GM19328 (cell line): ENCODE results near the gene FEM1B.

Experiments used
- ATAC-seq: cut with Tn5 transposase; IDR thresholded peaks from one replicate; pipeline ENCODE4 v1.9.1; 2021; ENCODE audit warnings: mild to moderate bottlenecking, moderate library complexity; ENCODE audit not compliant: unreplicated experiment

FEM1B gene

DNA sequence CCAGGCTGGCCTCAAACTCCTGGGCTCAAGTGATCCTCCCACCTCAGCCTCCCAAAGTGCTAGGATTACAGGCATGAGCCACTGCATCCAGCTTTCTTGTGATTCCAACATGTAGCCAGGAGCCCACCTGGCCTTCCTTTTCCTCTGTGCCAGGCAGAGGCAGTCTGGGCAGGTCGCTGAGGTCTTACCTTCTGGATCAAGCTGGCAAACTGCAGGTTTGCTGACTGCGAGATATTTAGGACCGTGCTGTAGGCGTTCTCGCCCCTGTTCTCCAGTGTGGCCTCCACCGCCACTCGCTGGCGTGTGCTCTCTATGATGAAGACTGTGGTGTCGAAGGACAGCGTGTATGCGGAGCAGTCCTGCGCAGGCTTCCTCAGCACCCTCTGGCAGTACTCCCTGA lies 42.5 kb downstream of the FEM1B start:
- no peak for ATAC-seq

DNA sequence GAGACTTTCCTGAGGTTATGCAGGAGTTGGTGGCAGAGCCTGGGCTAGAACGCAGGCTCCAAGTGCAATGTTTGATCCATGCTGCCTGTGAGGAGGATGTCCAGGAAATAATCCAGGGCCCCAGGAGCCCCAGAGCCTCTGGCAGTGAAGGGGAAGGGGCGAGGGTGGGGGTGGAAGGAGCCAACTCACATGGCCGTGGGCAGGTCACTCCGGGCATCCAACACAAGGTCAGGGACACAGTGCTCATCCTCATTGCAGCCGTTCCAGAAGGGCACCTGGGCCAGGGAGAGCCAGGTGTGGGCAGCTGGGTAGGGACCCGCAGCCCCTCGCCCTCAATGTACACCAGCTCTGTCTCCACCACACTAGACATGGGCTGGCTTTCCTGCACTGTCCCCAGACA lies 43.7 kb downstream of the FEM1B start:
- ATAC-seq = no peak

DNA sequence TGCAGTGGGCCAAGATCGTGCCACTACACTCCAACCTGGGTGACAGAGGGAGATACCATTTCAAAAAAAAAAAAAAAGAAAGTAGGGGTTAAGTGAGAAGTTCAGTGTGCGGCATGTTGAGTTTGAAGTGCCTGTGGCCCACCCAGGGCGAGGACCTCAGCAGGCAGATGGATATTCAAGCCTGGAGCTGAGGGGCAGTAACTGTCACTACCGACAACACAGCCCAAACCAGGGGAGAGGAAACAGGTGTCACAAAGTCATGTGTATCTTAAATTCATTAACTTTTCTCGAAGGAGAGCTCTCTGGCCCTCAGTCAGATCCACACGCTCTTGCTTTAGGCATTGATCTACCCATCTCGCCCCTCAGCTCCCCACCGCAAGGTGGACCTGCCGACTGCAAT lies 45.3 kb downstream of the FEM1B start:
- no peak for ATAC-seq

DNA sequence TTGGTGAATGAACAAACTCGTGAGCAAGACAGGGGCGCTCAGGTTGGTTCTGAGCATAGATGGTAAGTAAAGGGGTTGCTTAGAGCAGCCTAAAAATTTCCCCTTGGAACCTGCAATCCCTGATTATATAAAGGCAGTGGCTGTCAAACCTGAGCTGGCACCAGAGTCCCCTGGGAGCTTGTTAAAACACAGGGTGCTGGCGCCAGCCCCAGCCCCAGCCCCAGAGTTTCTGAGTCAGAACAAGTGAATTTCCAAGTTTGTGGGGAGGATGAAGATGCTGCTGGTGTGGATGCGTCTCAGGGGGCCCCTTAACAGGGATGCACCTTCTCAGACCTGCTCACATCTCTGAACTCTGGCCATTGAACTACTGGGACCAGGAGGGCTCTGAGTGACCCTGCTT lies 48.2 kb downstream of the FEM1B start:
- ATAC-seq = no peak

DNA sequence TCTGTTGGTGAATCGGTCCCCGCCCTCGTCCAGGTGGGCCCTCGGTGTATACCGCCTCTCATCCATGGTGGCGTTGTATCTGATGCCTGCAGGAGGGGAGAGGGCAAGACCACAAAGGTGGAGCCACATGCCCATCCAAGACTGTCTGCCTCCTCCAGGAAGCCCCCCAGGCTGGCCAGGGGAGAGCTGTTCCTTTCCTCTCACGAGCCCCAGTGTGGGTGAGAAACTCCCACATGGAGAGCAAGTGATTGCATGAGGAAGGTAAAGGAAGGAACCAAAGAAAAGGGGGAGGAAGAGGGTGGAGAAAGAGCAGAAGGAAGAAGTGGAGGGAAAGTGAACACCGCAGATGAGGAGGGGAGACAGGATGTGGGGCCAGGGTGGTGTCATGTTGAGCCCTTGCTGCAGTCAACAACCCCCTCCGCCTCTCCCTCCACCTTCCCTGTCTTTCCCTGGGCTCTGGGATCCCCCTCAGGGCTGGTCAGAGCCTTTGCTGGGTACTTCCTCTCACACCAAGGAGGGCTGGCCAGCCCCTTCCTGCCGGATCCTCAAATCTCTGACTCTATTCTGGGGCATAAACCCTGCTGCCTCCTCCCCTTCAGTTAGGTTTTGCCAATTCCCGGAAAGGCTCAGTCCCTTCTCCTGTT lies 49.3 kb downstream of the FEM1B start:
- no peak for ATAC-seq

DNA sequence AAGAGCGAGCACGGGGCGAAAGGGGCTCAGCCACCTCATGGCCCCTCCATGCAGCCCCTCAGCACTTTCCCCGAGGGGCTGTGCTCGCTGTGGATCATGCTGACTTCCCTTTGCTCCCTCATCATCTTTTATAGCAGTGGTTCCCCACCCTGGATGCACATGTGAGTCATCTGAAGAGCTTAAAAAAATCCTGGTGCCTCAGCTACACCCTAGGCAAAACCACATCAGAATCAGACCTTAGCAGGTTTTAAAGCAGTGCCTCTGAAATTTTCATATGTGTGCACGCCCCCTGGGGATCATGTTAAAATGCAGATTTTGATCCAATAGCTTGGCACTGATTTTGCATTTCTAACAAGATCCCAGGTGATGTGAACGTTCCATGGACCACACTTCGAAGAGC lies 50.9 kb downstream of the FEM1B start:
- no peak for ATAC-seq

DNA sequence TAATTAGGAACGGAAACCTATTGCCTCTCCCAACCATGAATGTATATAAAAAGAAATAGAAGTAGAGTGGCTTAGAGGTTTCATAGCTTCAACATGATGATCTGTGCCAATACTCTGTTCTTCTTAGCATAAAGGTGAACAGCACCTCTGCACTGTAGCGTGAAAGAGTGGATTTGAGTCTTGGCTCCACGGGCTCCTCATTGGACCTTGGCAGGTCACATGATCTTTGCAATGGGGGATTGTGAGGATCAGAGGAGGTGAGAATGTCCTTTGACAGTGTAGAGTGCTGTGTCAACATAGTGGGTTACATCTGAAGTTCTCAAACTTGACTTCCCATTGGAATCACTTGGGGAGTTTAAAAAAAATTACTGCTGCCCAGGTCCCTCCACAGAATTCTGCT lies 51.4 kb downstream of the FEM1B start:
- no peak for ATAC-seq

DNA sequence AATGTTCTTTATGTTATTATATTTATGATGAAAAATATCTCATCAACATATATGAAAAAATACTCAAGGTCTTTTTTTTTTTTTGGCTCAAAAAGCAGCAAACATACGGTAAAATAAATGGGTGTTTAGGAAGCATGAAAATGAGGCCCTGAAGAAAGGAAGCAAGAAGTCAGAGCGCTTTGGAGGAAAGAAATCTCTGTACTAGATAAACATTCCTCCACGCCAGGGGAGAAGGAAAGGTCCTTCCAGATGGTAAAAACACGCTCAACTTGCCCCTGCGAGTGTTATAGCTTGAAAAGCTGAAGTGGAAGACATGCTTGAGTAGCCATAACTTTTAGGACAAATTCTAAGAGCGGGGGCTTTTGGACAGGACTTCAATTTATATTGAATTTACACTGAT lies 52.9 kb downstream of the FEM1B start:
- ATAC-seq = no peak

DNA sequence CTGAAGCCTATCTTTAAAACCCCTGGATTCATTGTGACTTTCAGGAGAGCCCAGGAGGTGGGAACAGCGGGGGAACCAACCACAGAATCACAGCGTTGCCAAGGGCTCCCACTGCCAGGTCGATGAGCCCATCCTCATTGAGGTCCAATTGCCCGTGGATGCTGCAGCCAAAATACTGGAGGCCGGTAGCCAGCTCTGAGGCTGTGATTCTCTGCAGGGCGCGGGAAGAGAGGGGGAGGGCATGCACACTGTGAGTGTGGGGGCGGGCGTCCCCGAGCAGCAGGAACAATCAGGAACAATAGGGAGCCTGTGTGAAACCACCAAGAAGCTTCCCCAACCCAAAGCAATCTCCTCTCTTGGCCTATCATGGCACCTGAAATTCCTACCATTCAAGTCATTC lies 53.4 kb downstream of the FEM1B start:
- ATAC-seq = no peak

DNA sequence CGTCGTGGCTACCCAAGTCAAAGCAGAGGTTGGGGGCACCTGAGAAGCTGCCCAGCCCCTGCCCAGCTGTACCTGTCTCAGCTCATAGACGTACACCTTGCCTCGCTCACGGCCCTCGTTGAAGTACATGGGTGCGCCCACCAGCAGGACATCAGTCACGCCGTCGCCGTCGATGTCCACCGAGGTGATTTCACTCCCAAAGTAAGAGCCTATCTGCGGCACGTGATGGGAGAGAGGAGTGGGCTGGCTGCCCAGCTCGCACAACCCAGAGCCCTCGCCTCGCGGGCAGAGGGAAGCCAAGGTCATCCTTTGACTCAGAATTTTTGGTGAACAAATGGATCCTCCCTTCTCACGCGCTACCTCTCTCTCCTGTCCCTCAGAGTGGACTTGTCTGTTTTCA lies 54.7 kb downstream of the FEM1B start:
- ATAC-seq = no peak

DNA sequence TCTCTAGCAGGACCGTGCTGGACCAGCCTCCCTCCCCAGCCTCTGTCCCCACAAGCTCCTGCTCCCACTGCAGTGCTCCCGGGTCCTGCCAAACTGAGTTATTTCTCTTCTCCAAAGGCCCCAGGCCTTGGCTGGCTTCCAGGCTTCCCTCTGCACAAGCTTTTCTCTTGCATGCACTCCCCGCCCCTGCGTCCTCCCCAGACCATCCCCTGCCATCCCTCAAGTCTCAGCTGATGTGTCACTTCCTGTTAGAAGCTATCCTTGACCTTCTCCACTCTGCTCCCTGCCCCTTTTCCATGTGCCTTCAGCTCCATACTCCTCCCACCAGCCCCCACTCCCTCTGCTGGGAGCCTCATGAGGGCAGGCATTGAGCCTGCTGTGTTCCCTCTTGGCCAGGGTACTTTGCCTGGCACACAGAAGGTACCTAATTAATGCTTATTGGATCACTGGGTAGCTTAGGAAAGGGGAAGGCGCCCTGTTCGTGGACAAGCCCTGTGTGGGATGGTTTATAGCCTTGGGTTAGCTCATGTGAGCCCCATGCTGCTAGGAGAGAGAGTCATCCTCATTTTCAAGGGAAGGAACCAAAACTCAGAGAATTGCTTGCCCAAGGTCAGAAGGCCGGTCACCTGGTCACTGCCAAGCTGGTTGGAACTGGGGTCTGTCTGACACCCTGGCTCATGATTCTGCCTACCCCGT lies 56.4 kb downstream of the FEM1B start:
- ATAC-seq = no peak

DNA sequence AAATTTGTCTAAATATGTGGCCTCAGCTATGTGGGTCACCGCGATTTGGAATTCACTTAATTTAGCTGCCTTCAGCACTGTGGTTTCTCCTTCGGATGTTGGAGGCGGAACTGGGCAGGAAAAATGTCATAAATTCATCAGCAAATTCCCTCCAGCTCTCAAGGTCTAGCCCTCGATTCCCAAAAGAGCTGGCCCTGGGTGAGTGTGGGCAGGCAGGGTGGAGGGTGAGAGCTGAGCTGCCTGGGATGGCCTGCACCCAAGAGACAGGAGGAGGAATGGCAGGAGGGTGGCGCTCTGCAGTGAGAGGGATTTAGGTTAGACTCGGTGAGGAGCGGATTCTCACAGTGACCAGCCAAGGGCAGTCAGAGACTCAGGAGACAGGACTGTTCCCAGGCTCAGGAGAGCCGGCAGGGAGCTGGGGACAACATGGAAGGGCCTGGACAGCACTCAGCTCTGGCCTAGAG lies 57.1 kb downstream of the FEM1B start:
- no peak for ATAC-seq

DNA sequence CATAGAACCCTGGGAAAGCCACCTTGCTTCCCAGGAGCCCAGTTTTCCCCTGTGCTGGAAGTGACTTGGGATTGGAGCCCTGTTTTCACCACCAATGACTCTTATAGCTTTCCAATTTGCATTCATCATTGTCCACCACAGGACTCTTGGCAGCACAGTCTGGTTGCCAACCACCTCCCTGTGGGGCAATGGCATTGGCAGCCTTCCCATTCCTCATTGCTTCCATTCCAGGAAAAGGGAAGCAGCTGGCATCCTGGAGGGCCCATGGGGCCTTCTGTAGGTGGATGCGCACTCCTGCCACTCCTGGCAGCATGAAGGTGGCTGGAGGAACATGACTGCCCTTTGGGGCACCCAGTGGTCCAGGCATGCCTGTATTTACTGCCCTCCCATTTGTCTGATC lies 57.7 kb downstream of the FEM1B start:
- ATAC-seq = no peak

DNA sequence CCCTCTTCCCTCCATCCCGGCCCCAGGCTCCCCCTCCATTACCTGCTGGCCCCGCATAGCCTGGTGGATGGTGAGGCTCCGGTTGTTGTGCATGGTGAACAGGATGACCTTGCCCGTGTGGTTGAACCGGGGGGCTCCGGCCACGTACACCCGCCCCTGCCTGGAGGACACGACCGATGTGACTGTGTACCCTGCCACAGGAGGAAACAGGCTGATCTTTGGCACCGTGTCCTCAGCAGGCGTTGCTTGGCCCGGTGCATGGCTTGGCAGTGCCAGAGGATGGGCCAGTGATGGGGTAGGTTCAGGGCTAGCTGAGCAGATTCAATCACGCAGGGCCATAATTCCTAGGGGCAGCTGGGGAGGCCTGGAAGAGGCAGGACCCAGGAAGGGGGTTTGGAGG lies 58.1 kb downstream of the FEM1B start:
- ATAC-seq = no peak

DNA sequence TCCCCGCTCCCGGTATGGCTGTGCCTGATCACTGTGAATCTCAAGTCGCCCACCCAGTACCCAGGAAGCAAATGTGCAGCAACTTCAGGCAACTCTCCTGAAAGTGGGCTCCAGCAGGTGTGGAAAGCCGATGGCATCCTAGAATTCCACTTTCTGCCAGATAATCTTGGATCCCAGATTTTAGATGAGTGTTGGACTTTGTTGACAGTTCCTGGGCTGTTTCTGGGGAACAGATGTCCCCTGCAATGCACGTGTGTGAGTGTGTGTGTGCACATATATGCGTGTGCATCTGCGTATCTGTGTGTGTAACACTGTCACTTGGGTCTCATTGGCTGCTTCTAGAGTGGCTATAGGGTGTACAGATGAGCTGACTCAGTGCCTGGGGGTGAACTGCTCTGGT lies 59.0 kb downstream of the FEM1B start:
- ATAC-seq = no peak

DNA sequence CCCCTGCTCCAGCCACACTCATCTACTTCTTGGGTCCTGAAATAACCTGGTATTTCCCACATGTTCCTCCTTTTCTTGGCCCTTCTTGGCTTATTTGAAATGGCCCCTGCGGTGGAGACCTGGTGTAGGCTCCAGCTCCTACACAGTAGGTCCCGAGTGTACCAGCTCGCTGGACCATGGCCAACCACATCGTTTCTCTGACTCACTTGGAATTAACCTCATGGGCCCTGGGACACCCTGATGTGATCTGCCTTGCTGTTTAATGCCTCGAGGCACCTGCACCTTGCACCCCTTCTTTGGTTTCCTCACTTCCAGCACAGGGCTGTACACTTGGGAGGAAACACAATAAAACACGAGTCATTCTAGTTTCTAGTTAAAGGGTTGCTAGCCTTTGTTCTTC lies 60.3 kb downstream of the FEM1B start:
- ATAC-seq = no peak

DNA sequence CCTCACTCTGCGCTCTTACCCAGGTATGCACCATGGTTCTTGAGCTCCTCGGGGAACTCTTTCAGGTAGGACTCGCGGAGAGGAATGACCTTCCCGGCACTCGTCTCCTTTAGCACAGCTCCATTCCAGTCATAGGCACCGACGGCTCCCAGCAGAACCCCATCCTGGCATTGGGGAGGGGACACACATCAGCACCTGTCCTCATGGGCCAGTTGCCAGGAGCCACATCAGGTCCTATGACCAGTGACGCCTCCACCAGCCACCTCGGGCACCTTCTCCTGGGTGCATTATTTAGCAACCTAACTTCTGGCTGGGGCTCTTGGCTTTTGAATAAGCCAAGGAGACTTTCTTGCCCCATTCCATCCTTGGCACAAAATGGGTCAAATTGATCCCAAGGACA lies 61.9 kb downstream of the FEM1B start:
- no peak for ATAC-seq

DNA sequence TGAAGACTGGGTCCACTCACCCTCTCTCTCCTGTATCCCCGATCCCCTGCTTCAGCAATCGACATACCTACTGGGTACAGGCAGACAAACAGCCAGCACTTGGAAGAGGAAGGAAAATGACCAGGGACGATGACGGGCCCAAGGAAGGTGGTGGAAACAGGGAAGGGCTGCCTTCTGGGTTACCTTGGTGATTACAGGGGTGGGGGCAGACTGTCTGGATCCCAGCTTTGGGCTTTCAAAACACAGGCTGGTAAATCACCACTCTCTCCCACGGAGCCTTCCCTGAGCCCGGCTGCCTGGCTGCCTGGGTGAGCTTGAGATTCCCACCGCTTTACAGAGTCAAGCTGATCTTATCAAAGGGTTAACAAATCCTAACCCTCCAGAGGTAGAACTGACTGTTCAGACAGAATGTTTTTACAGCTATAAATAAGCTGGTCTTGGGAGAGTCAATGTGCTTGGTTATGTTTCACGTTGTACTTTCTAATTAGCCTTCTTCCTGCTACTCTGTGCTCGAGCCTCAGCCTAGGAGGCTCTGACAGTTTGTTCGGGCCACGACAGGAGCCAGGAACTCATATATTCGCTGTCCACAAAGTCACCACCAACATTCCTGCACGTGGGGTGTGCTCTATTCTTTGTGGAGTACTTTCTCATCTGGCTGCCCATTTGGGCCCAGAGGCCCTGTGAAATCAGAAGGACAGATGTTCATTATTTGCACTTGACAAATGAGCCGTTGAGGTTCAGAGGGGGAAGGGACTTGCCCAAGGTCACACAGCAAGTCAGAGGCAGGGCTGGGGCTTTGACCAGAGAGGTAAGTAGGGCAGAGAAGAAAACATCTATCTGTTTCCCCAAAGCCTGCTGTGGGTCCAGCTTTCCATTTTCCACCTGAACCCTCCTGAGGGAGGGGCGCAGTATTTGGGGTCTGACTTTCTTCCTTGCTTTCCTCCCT lies 63.5 kb downstream of the FEM1B start:
- ATAC-seq = no peak

DNA sequence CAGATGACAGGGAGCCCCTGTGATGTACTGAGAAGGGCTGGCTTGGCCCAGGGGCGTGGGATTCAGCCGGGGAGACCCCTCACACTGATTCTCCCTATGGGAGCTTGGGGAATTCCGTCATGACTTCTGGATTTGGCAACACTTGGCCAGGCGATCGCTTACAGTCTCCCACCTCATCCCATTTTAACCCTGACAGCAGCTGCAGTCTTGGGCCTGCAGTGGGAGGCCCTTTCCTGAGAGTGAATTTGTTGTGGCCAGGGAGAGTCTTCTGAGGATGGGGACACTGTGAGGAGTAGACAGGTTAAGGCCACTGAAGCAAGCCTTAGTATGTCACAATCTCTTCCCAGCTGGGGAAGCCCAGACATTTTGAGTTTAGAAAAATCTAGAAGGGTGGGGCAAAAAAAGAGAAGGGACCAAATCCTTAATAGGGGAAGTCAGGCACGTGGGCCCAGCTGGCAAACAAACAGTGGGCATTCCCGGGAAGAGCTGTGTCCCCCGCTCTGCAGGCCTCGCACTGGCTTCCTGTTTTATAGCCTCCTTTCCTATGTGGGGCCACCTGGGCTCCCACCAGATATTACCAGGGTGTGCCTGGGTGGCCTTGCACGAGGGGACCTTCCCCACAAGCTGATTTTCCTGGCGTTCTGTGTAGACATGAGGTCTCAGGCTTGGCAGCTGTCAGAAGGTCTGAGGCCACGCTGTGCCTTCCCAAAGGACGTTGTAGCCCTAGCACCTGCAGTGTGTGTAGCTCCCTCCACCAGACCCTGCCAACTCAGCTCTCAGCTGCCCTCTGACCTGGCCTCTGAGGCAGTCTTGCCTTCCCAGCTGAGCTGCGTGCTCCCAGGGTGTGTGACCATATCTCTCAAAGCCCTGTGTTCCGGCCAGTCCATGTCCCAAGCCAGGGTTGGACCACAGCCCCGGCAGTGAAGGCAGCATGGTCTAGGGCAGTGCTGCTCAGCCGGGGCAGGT lies 64.5 kb downstream of the FEM1B start:
- ATAC-seq = no peak

DNA sequence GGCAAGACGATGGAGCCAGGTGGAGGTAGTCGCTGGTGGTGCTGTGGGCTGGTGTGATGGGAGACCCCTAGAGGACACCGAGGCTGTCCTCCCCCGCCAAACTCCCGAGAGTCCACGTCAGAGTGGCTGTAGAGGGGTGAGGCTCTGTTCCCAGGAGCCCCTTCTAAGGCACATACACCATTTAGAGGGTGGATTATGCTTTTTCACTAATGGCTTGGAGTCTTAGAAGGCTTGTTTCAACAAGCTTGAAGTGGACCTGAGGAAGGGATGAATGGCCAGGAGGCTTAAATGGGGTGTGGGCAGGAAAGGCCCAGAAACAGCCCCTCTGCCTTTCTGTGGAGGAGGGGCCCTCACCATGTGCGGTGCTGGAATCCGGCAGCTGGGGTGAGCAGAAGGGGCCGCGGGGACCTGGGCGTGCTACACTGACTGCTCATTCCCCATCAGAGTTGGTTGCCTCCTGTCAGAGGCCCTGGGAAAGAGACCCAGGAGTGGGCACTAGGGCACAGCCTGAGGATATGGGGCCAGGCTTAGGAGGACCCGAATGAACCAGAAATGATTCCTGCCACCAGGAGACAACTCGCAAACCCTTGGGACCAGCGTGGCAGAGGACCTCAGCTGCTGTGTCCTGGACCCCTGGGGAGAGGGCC lies 66.2 kb downstream of the FEM1B start:
- ATAC-seq = no peak
